Aorta (tissue), 5 donors: ENCODE results near the gene DBR1. TPM values are rescaled to one million over a fixed set of nuclear protein-coding genes. Genes with fewer than 3 reads are reported as not detected.

ENCODE experiments used
- ATAC-seq: fragments of 200-7000 bp; cut with Tn5 transposase; one replicate; pipeline ENCODE4 v1.9.1; 2022; ENCODE audit warnings: moderate library complexity; ENCODE audit not compliant: low FRiP score
- DNase-seq, 2 donors: peaks; one replicate each; pipeline ENCODE4 v3.0.0-alpha.2; 2020
- H3K27ac ChIP-seq, 2 donors: one replicate each; pipeline ENCODE4 v1.5.1; 2013; ENCODE audit warnings: low read length in 2 of 2, mild to moderate bottlenecking in 2 of 2, moderate library complexity in 2 of 2, control low read depth in 1 of 2, inconsistent platforms in 1 of 2, low read depth in 1 of 2
- H3K27me3 ChIP-seq, 2 donors: one replicate each; pipeline ENCODE4 v1.6.1; 2013; ENCODE audit warnings: control low read depth in 1 of 2, low read length in 1 of 2, mild to moderate bottlenecking in 1 of 2, moderate library complexity in 1 of 2; ENCODE audit not compliant: insufficient read depth in 2 of 2, control insufficient read depth in 1 of 2
- H3K36me3 ChIP-seq, 2 donors: one replicate each; pipeline ENCODE4 v1.6.1; 2013; ENCODE audit warnings: control low read depth in 1 of 2, low read length in 1 of 2, mild to moderate bottlenecking in 1 of 2; ENCODE audit not compliant: insufficient read depth in 2 of 2, control insufficient read depth in 1 of 2
- H3K4me1 ChIP-seq, 2 donors: one replicate each; pipeline ENCODE4 v1.6.1; 2013; ENCODE audit warnings: low read length in 2 of 2, control low read depth in 1 of 2, mild to moderate bottlenecking in 1 of 2, moderate library complexity in 1 of 2; ENCODE audit not compliant: insufficient read depth in 2 of 2, control insufficient read depth in 1 of 2
- H3K4me3 ChIP-seq, 2 donors: one replicate each; pipeline ENCODE4 v1.5.1; 2013; ENCODE audit warnings: low read length in 2 of 2, control low read depth in 1 of 2, mild to moderate bottlenecking in 1 of 2
- H3K9me3 ChIP-seq: one replicate; pipeline ENCODE4 v1.6.1; 2013; ENCODE audit warnings: mild to moderate bottlenecking, low read length; ENCODE audit not compliant: control insufficient read depth
- WGBS, 2 donors: extraction: QIAGEN DNeasy Blood & Tissue Kit; methylation state at CpG; one replicate each; pipeline ENCODE4 v1.1.7; 2013; 5-methylcytosine and 5-hydroxymethylcytosine counted together
- intact Hi-C, 2 donors: fragments of 100-400 bp; cut with DNase I; formaldehyde crosslinking; loops; one replicate each; pipeline versions ENCODE4 v1.14.2 to v1.15.0; 2022
- long read RNA-seq, 2 donors: library from polyadenylated mRNA; unstranded; transcript quantifications; one replicate each; pipeline ENCODE4 v2.0.0, GENCODE V29; 2020 to 2021
- polyA plus RNA-seq, 2 donors: library from polyadenylated mRNA; stranded (reverse); fragments of 200-250 nt; gene quantifications; one replicate each; pipeline ENCODE4 v1.2.3, GENCODE V29; 2013
- total RNA-seq, 2 donors: library from RNA; stranded (reverse); fragmentation: NEBNext Ultra II Directional; extraction: Animal tissue kit (Norgen Biotek cat#: 25700); gene quantifications; one replicate each; pipeline ENCODE4 v1.2.1, GENCODE V29; 2021
- donor health status: healthy with polysubstance abuse.
- donor health status: Bipolar disorder and iron deficiency.
- donor health status: DM: no; HTN: no; CAD: no.
- donor health status: DM: no; HTN: no; CAD: no.
- donor health status: DM: yes; HTN: yes; CAD: no.

DBR1 gene, protein sequence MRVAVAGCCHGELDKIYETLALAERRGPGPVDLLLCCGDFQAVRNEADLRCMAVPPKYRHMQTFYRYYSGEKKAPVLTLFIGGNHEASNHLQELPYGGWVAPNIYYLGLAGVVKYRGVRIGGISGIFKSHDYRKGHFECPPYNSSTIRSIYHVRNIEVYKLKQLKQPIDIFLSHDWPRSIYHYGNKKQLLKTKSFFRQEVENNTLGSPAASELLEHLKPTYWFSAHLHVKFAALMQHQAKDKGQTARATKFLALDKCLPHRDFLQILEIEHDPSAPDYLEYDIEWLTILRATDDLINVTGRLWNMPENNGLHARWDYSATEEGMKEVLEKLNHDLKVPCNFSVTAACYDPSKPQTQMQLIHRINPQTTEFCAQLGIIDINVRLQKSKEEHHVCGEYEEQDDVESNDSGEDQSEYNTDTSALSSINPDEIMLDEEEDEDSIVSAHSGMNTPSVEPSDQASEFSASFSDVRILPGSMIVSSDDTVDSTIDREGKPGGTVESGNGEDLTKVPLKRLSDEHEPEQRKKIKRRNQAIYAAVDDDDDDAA
- total RNA-seq (10 to 100 TPM; 11.1 to 15.3 TPM), polyA plus RNA-seq (1 to 10 TPM; 5.5 to 9.9 TPM)
- long read RNA-seq, donor 1, transcript DBR1-201 (8 exons, 2,666 nt), result major isoform, 8 of 9 reads
- long read RNA-seq, donor 1, partial matches to known transcripts, result 1 of 9 reads
- long read RNA-seq, donor 1, other reads (novel, unspliced or antisense), result 0 of 9 reads
- long read RNA-seq, donor 2, partial matches to known transcripts, result 0 of 4 reads
- long read RNA-seq, donor 2, other reads (novel, unspliced or antisense), result 0 of 4 reads

DNA sequence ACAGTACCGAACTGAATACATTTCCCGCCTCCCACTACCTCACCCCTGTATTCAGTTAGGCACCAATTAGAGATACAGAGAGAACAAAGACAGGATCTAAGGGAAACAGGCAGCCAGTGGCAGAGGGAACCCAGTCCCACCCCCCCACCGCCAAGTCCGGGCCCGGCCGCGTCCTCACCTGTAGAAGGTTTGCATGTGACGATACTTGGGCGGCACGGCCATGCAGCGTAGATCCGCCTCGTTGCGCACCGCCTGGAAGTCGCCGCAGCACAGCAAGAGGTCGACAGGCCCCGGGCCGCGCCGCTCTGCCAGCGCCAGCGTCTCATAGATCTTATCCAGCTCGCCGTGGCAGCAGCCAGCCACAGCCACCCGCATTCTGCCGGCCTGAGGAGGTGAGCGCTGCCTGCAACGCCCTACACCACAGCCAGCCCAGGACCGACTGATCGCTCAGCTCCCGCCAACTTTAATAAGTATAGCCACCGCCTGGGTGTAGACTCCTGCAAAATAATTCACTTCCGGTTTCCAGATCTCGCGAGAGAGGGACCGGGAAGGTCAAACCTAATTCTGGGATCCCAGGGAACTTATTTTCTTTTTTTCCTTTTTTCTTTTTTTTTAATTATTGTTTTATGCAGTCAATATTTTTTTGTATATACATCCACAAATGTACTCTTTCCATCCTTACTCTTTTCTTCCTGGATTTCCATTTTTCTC is at the start of gene DBR1:
DBR1 (minus strand) TSS at position 501 of the 711 bp plus-strand sequence; CDS start at position 375, 126 bp downstream.
- H3K27ac ChIP-seq, result peak within 1 kb of the TSS in 1 of 2 donors; percentile 34
- H3K4me1 ChIP-seq, result peaks cover 0 to 3% of the 10 kb centered on the region in 2 donors
- no peaks in the 10 kb centered on the region for H3K36me3 ChIP-seq
- ATAC-seq (peak; percentile 95), DNase-seq (peak; percentile 78 to 88)
- H3K4me3 ChIP-seq, result peak within 1 kb of the TSS; percentile 13 to 64
- intact Hi-C loops, result loop anchor here in 1 of 2 donors (10.0 kb wide), 1 partner anchor 60 kb away; the partner anchor contains the start of gene DZIP1L
- H3K27me3 ChIP-seq, result no peaks in the 10 kb centered on the region
- 0 to 1% methylated on average over 38 of the region's 38 CpGs for WGBS, 2 donors
- H3K9me3 ChIP-seq, result no peaks in the 10 kb centered on the region

DNA sequence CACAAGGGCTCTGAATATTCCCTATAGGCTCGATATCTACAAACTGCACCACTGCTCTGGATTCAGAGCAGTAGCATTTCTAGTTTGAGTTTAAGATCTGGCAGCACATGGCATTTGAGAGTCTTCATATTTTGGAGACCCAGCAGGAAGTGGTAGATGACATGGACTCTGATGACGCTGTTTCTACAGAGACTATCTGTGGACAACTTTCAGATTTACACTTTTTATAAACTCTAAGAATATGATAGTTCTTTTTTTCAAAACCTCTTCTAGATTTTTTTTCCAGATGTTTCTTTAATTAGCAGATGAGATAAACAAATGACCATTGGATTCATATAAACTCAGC is 48.2 kb upstream of the DBR1 start:
- H3K27ac ChIP-seq, result no peak overlapping the region
- no peaks in the 10 kb centered on the region for H3K27me3 ChIP-seq
- ATAC-seq, result no peak
- peaks cover 0 to 8% of the 10 kb centered on the region in 2 donors for H3K36me3 ChIP-seq
- no peaks in the 10 kb centered on the region for H3K9me3 ChIP-seq
- no peak overlapping the region for H3K4me3 ChIP-seq
- peaks cover 0 to 4% of the 10 kb centered on the region in 2 donors for H3K4me1 ChIP-seq
- 79 to 81% methylated on average over 2 of the region's 2 CpGs for WGBS, 2 donors
- no peak for DNase-seq
- intact Hi-C loops, result no loop called here

DNA sequence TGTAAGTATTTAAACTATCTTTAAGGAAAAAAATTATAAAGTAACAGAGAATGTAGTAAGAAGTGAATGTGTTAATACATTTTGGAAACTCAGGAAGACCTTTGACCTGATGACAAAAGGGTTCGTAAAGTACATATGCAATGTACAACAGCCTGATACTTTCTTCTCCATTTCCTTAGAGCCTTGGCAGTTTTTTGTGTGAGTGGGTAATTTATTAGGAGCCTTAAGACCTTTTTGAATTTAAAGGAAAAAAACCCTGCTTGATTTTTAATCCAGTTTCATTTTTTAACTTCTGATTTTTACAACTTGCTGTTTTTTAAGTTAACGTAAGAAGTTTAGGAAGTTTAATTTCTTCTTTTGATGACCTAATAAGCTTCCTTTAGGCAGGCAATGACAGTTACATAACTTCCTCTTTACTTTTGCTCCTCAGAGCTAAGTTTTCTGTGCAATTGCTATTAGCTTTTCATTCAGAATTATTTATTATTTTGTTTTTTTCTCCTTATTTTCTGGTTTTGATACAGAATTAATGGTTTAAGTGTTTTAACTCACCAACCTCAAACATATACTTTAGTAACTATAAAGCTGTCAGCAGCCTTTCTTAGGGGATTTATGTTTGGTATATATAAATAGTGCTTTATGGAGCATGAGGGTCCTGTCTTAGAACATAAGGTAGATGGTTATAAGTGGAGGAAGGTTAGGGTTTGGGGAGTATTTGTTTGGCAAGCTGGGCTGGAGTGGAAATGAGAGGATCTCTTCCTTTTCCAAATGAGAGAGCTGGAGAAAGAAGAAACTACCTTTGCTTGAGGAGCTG is 47.6 kb upstream of the DBR1 start:
- H3K4me3 ChIP-seq, result no peak overlapping the region
- peaks cover 0 to 4% of the 10 kb centered on the region in 2 donors for H3K4me1 ChIP-seq
- H3K27me3 ChIP-seq, result no peaks in the 10 kb centered on the region
- H3K27ac ChIP-seq, result no peak overlapping the region
- DNase-seq, result no peak
- peaks cover 0 to 8% of the 10 kb centered on the region in 2 donors for H3K36me3 ChIP-seq
- no peak for ATAC-seq
- H3K9me3 ChIP-seq, result no peaks in the 10 kb centered on the region
- WGBS, 2 donors, result 54 to 63% methylated on average over 2 of the region's 2 CpGs
- intact Hi-C loops, result no loop called here

DNA sequence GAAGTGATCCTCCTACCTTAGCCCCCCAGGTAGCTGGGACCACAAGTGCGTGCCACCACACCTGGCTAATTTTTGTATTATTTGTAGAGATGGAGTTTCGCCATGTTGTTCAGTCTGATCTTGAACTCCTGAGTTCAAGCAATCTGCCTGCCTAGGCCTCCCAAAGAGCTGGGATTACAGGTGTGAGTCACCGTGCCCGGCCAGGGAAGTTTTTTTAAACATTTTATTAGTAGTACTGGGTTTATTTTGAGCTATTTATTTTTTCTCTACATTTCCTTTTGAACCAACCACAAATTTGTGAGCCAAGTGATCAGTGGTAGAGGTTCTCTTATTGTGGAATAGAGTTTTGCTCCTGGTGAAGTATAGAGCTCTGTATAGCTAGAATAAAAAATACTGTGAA is 46.1 kb upstream of the DBR1 start:
- intact Hi-C loops, result no loop called here
- Histone ChIP-seq H3K4me1 (peaks cover 0 to 4% of the 10 kb centered on the region in 2 donors), H3K36me3 (peaks cover 0 to 6% of the 10 kb centered on the region in 2 donors), H3K27ac (no peak overlapping the region), H3K27me3 (no peaks in the 10 kb centered on the region), H3K4me3 (no peak overlapping the region), H3K9me3 (no peaks in the 10 kb centered on the region)
- WGBS, 2 donors, result 72 to 75% methylated on average over 4 of the region's 4 CpGs
- ATAC-seq (no peak), DNase-seq (no peak)

DNA sequence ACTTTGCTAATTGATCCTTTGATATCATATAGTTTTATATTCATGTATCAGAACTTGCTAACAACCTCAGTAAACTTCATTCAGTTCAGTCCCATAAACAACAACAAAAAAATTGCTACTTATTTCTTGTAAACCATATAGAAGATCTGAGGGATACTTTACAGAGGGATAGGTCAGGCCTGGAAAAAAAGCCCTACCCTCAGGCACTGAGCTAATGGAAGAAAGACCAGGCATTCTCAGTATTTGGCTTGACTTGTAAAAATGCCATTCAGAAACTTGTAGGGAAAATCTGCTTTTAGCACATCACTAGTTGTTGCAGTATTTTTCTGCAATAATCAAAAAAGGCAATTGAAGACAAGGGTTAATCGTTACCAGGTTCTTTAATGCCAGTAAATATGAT is 45.5 kb upstream of the DBR1 start:
- H3K9me3 ChIP-seq, result no peaks in the 10 kb centered on the region
- ATAC-seq (no peak), DNase-seq (no peak)
- peaks cover 0 to 4% of the 10 kb centered on the region in 2 donors for H3K4me1 ChIP-seq
- 92 to 100% methylated on average over 1 of the region's 1 CpG for WGBS, 2 donors
- H3K27me3 ChIP-seq, result no peaks in the 10 kb centered on the region
- H3K36me3 ChIP-seq, result peaks cover 0 to 6% of the 10 kb centered on the region in 2 donors
- H3K4me3 ChIP-seq, result no peak overlapping the region
- H3K27ac ChIP-seq, result no peak overlapping the region
- intact Hi-C loops, result no loop called here

DNA sequence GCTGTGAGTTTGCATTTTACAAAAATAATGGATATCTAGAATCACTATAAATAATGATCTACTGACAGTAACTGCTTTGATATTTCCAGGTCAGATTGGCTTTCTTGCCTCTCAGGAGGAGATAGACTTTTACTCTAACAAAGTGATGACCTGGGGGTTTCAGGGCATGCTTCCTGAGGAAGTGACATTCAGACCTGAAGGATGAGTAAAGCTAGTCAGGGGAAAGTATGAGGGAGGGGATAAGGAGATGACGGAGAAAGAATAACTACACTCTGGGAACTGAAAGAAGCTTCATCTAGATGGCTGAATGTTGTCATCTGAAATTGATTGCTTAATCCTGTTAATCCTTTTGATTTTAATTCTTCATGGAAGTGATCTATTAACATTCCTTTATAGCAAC is 44.5 kb upstream of the DBR1 start:
- peaks cover 0 to 4% of the 10 kb centered on the region in 2 donors for H3K4me1 ChIP-seq
- no peak overlapping the region for H3K27ac ChIP-seq
- DNase-seq, result no peak
- H3K4me3 ChIP-seq, result no peak overlapping the region
- intact Hi-C loops, result no loop called here
- ATAC-seq, result no peak
- peaks cover 0 to 6% of the 10 kb centered on the region in 2 donors for H3K36me3 ChIP-seq
- WGBS, 2 donors, result 86 to 89% methylated on average over 1 of the region's 1 CpG
- H3K9me3 ChIP-seq, result no peaks in the 10 kb centered on the region
- no peaks in the 10 kb centered on the region for H3K27me3 ChIP-seq

DNA sequence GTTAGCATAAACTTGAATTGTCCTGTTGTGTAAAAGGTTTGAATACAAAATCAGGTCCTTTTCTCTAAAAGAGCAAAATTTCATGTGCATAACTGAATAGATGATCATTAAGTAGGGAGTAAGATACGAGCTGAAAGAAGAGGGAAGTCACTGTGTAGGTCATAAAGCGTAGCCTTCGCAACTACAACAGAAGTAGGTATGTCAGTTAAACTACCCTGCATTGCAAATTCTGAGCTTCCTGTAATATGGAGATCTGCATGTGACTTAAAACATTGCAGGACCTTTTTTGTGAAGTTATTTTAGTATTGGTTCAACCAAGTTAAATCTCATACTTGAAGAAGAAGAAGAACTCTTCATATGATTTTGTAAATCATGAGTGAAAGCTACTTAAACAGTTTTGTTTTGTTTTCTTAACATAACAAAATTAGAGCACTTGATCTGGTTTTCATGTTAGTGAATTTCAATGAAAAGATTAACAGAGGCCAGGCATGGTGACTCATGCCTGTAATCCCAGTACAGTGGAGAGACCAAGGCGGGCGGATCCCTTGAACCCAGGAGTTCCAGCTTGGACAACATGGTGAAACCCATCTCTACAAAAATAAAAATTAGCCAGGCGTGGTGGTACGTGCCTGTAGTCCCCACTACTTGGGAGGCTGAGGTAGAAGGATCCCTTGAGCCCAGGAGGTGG is 38.8 kb upstream of the DBR1 start:
- no peaks in the 10 kb centered on the region for H3K9me3 ChIP-seq
- H3K27ac ChIP-seq, result no peak overlapping the region
- intact Hi-C loops, result no loop called here
- ATAC-seq (no peak), DNase-seq (no peak)
- H3K4me1 ChIP-seq, result peaks cover 0 to 3% of the 10 kb centered on the region in 2 donors
- H3K4me3 ChIP-seq, result no peak overlapping the region
- H3K36me3 ChIP-seq, result no peaks in the 10 kb centered on the region
- 95 to 98% methylated on average over 7 of the region's 7 CpGs for WGBS, 2 donors
- H3K27me3 ChIP-seq, result no peaks in the 10 kb centered on the region
